Measurements from ENCODE around the gene CEND1. TPM values are rescaled to one million over a fixed set of nuclear protein-coding genes. Genes with fewer than 3 reads are reported as not detected.
A peak's percentile ranks its signal among the peaks of the same experiment; 100 is the strongest.

Gene CEND1
- total and polyA plus RNA-seq, 2 of the 13 experiments (the other 11 are each of a cell fraction or from before 2014, with no cell fraction given): not detected

- peaks cover 7 to 8% of the 10 kb centered on the region in 2 experiments; a peak in 3 of 5 replicates for H3K36me3 ChIP-seq (replicated peaks in 1 of 2; ENCODE audit: control insufficient read depth in 1 of 2, insufficient read depth in 2 of 2, low read length in 2 of 2)
- ChIA-PET CTCF (ENCODE audit: low intra/inter-chr PET ratio, low total read pairs) (interaction anchor here (1.2 kb wide), 1 partner anchor 70 kb away, joined by 4 read pairs; no protein-coding TSS in a partner anchor), POLR2A (interaction anchor here (5.3 kb wide), 1 partner anchor 20 kb away, joined by 44 read pairs; the partner anchor contains the start of gene GATD1)
- in situ Hi-C loops (cut with HindIII; ENCODE audit: extremely low pct_ligation_motif_present, low pct_unique_long_range_greater_than_20kb): no loop called here
- whole genome bisulfite sequencing (ENCODE audit: low lambda C conversion rate): 67% methylated on average over 7 of the region's 69 CpGs
- H3K27ac ChIP-seq (ENCODE audit: extremely low read length, insufficient read depth, low read length): peak within 1 kb of the TSS; percentile 80
- no peak within 1 kb of the TSS for H2AFZ ChIP-seq (ENCODE audit: low read length)
- peak; percentile 52 for ATAC-seq
- intact Hi-C loops (cut with micrococcal nuclease; ENCODE audit: unreplicated experiment): no loop called here
- peaks cover 4% of the 10 kb centered on the region for H3K79me2 ChIP-seq (ENCODE audit: insufficient read depth, low read length)
- peak; percentile 49 for DNase-seq (ENCODE audit: low spot score)
- no peaks in the 10 kb centered on the region; a peak in 1 of 5 replicates for H3K27me3 ChIP-seq (ENCODE audit: control insufficient read depth in 1 of 2, insufficient read depth in 2 of 2, low read length in 2 of 2)
- peak within 1 kb of the TSS; percentile 82 for H3K9ac ChIP-seq (ENCODE audit: insufficient read depth, low read depth, low read length)
- H3K4me2 ChIP-seq (ENCODE audit: low read depth, low read length): peak within 1 kb of the TSS; percentile 100
- H3K4me3 ChIP-seq (replicated peaks in 1 of 3; ENCODE audit: insufficient read depth in 1 of 3, low read depth in 2 of 3, low read length in 3 of 3): peak within 1 kb of the TSS; percentile 70 to 97 (median 94)
- H4K20me1 ChIP-seq (ENCODE audit: insufficient read depth, low read length): no peaks in the 10 kb centered on the region
- no peaks in the 10 kb centered on the region for H3K9me3 ChIP-seq (ENCODE audit: low read length)
- peaks cover 4% of the 10 kb centered on the region for H3K4me1 ChIP-seq (ENCODE audit: insufficient read depth, low read length)
- no TSS peak for BruUV-seq (replicated peaks)
- FAIRE-seq: no peak
- TF ChIP-seq HOXA3 (CRISPR knock-in tag; IDR thresholded peaks at IDR 0.05): 0 out of 2 replicates have a peak, but pooled peaks have one; percentile 54
- TF ChIP-seq ZFP62 (CRISPR knock-in tag; IDR thresholded peaks at IDR 0.05): 0 out of 2 replicates have a peak, but pooled peaks have one; percentile 43
- TF ChIP-seq YY1 (IDR thresholded peaks at IDR 0.05; ENCODE audit: insufficient read depth, insufficient replicate concordance, low read depth, low read length): peak; percentile 40
- TF ChIP-seq STAG1 (CRISPR knock-in tag; IDR thresholded peaks at IDR 0.05): peak; percentile 62
- peak; percentile 8; the same call in 1 of the 2 replicates for TF ChIP-seq HNF1B (CRISPR knock-in tag; IDR thresholded peaks at IDR 0.05)
- TF ChIP-seq ZNF432 (CRISPR knock-in tag; IDR thresholded peaks at IDR 0.05; ENCODE audit: borderline replicate concordance): no peak
- TF ChIP-seq DMAP1 (CRISPR knock-in tag; IDR thresholded peaks at IDR 0.05): peak; percentile 5; the same call in 1 of the 2 replicates
- TF ChIP-seq ZBTB7A (CRISPR knock-in tag; IDR thresholded peaks at IDR 0.05): peak; percentile 81; the same call in 1 of the 2 replicates
- peak; percentile 78 for TF ChIP-seq CTCF (CRISPR knock-in tag; IDR thresholded peaks at IDR 0.05)
- TF ChIP-seq ZNF766 (CRISPR knock-in tag; IDR thresholded peaks at IDR 0.05; ENCODE audit: borderline replicate concordance): no peak
- peak; percentile 46 for TF ChIP-seq MYC (CRISPR knock-in tag; IDR thresholded peaks at IDR 0.05; ENCODE audit: borderline replicate concordance)
- TF ChIP-seq ZNF776 (CRISPR knock-in tag; IDR thresholded peaks at IDR 0.05): peak; percentile 75; the same call in 1 of the 2 replicates
- TF ChIP-seq ZNF513 (CRISPR knock-in tag; conservative IDR thresholded peaks at IDR 0.05): peak; percentile 53; the same call in 1 of the 2 replicates
- peak; percentile 13 for TF ChIP-seq XRCC5 (optimal IDR thresholded peaks at IDR 0.05; ENCODE audit: low read length)
- 0 out of 2 replicates have a peak, but pooled peaks have one; percentile 43 for TF ChIP-seq ZHX1 (CRISPR knock-in tag; IDR thresholded peaks at IDR 0.05; ENCODE audit: low read depth)
Observed at GRCh38 chr11:798093-798713, 8.3 kb upstream of the CEND1 start, which contains the start of gene SLC25A22. Gene SLC25A22, minus strand, starts transcription at chr11:798281. Its CDS starts 3,275 bp downstream, at chr11:795006.

Data from HepG2 (cell line).